H9 (cell line): ENCODE results near the gene DMAP1. TPM values are rescaled to one million over a fixed set of nuclear protein-coding genes. Genes with fewer than 3 reads are reported as not detected.

Experiments
- DNase-seq: peaks from one replicate; pipeline ENCODE4 v3.0.0-alpha.2; 2017
- H2AFZ ChIP-seq: one replicate; pipeline ENCODE4 v1.6.1; 2013; ENCODE audit warnings: mild to moderate bottlenecking, low read length, control low read depth, moderate library complexity
- H2AK5ac ChIP-seq: 2 replicates; pipeline ENCODE4 v1.6.1; 2013; ENCODE audit warnings: low read length, control low read depth, mixed read lengths; ENCODE audit not compliant: insufficient read length
- H2BK120ac ChIP-seq: one replicate; pipeline ENCODE4 v1.6.1; 2013; ENCODE audit warnings: low read depth, mild to moderate bottlenecking, low read length, control low read depth, inconsistent platforms; ENCODE audit not compliant: poor library complexity, severe bottlenecking
- H2BK12ac ChIP-seq: 2 replicates; pipeline ENCODE4 v1.6.1; 2013; ENCODE audit warnings: low read length, control low read depth, mixed read lengths, low read depth; ENCODE audit not compliant: insufficient read length
- H2BK15ac ChIP-seq: 2 replicates; pipeline ENCODE4 v1.6.1; 2013; ENCODE audit warnings: low read depth, low read length, control low read depth
- H2BK20ac ChIP-seq: one replicate; pipeline ENCODE4 v1.6.1; 2013; ENCODE audit warnings: low read depth, mild to moderate bottlenecking, low read length, control low read depth, inconsistent platforms; ENCODE audit not compliant: poor library complexity, severe bottlenecking
- H2BK5ac ChIP-seq: 2 replicates; pipeline ENCODE4 v1.6.1; 2013; ENCODE audit warnings: low read length, control low read depth, mixed read lengths; ENCODE audit not compliant: insufficient read length
- H3K14ac ChIP-seq: 2 replicates; pipeline ENCODE4 v1.6.1; 2013; ENCODE audit warnings: low read length, control low read depth; ENCODE audit not compliant: insufficient read depth
- H3K18ac ChIP-seq: 2 replicates; pipeline ENCODE4 v1.6.1; 2013; ENCODE audit warnings: low read depth, mild to moderate bottlenecking, mixed read lengths, low read length, control low read depth; ENCODE audit not compliant: insufficient read length
- H3K23ac ChIP-seq: 2 replicates; pipeline ENCODE4 v1.6.1; 2013; ENCODE audit warnings: low read length, control low read depth, mixed read lengths, low read depth; ENCODE audit not compliant: insufficient read length
- H3K23me2 ChIP-seq: 2 replicates; pipeline ENCODE4 v1.6.1; 2013; ENCODE audit warnings: low read depth, mild to moderate bottlenecking, mixed read lengths, low read length, control low read depth; ENCODE audit not compliant: insufficient read length, poor library complexity, severe bottlenecking
- H3K27ac ChIP-seq: 2 replicates; pipeline ENCODE4 v1.5.1; 2013; ENCODE audit warnings: low read length, control low read depth, mixed read lengths, low read depth; ENCODE audit not compliant: insufficient read length
- H3K27me3 ChIP-seq: 2 replicates; pipeline ENCODE4 v1.6.1; 2013; ENCODE audit warnings: low read length, control low read depth, inconsistent platforms; ENCODE audit not compliant: insufficient read depth
- H3K4ac ChIP-seq: 2 replicates; pipeline ENCODE4 v1.6.1; 2013; ENCODE audit warnings: low read depth, mild to moderate bottlenecking, control low read depth, inconsistent platforms, low read length, moderate library complexity
- H3K4me1 ChIP-seq: 2 replicates; pipeline ENCODE4 v1.6.1; 2013; ENCODE audit warnings: low read length, control low read depth, inconsistent platforms; ENCODE audit not compliant: insufficient read depth
- H3K4me2 ChIP-seq: 2 replicates; pipeline ENCODE4 v1.6.1; 2013; ENCODE audit warnings: low read length, control low read depth, mixed read lengths; ENCODE audit not compliant: insufficient read length, insufficient read depth
- H3K56ac ChIP-seq: 2 replicates; pipeline ENCODE4 v1.6.1; 2013; ENCODE audit warnings: low read depth, mild to moderate bottlenecking, mixed read lengths, low read length, control low read depth; ENCODE audit not compliant: insufficient read length
- H3K79me1 ChIP-seq: 2 replicates; pipeline ENCODE4 v1.6.1; 2013; ENCODE audit warnings: low read depth, mild to moderate bottlenecking, moderate library complexity, low read length, control low read depth, inconsistent platforms; ENCODE audit not compliant: insufficient read depth, poor library complexity, severe bottlenecking
- H3K79me2 ChIP-seq: 2 replicates; pipeline ENCODE4 v1.6.1; 2013; ENCODE audit warnings: low read length, control low read depth, inconsistent platforms; ENCODE audit not compliant: insufficient read depth
- H3K9ac ChIP-seq: 2 replicates; pipeline ENCODE4 v1.6.1; 2013; ENCODE audit warnings: low read length, control low read depth, mixed read lengths; ENCODE audit not compliant: insufficient read length; ENCODE audit errors: extremely low read depth
- H3K9me3 ChIP-seq: one replicate; pipeline ENCODE4 v1.6.1; 2013; ENCODE audit warnings: low read depth, low read length, inconsistent platforms; ENCODE audit not compliant: control insufficient read depth
- H3T11ph ChIP-seq: one replicate; pipeline ENCODE4 v1.6.1; 2013; ENCODE audit warnings: mild to moderate bottlenecking, low read length, control low read depth, inconsistent platforms
- H4K20me1 ChIP-seq: one replicate; pipeline ENCODE4 v1.6.1; 2013; ENCODE audit not compliant: control insufficient read depth, insufficient read length, insufficient read depth
- H4K5ac ChIP-seq: 2 replicates; pipeline ENCODE4 v1.6.1; 2013; ENCODE audit warnings: low read depth, mild to moderate bottlenecking, mixed read lengths, low read length, control low read depth; ENCODE audit not compliant: insufficient read length
- H4K8ac ChIP-seq: replicated peaks from 2 replicates; pipeline ENCODE4 v1.6.1; 2013; ENCODE audit warnings: low read length, control low read depth, mixed read lengths, low read depth; ENCODE audit not compliant: insufficient read length
- H4K91ac ChIP-seq: 2 replicates; pipeline ENCODE4 v1.6.1; 2013; ENCODE audit warnings: low read depth, mild to moderate bottlenecking, moderate library complexity, mixed read lengths, low read length, control low read depth; ENCODE audit not compliant: insufficient read length
- H3K27ac Mint-ChIP-seq, 3 experiments: 2 replicates in 2 of 3; 3 replicates in 1 of 3; pipeline ENCODE4 v1.8.0; 2020 to 2021; ENCODE audit warnings: mixed read lengths in 3 of 3, mild to moderate bottlenecking in 1 of 3, moderate library complexity in 1 of 3
- H3K27me3 Mint-ChIP-seq: 2 replicates; pipeline ENCODE4 v1.8.0; 2021; ENCODE audit warnings: low read depth, mild to moderate bottlenecking, moderate library complexity, mixed read lengths
- H3K36me3 Mint-ChIP-seq, 3 experiments: 2 replicates in 2 of 3; 3 replicates in 1 of 3; pipeline ENCODE4 v1.8.0; 2020 to 2021; ENCODE audit warnings: low read depth in 3 of 3, mixed read lengths in 3 of 3; ENCODE audit not compliant: insufficient read depth in 1 of 3
- H3K4me1 Mint-ChIP-seq, 2 experiments: 2 replicates each; pipeline ENCODE4 v1.8.0; 2020; ENCODE audit warnings: mixed read lengths in 2 of 2
- H3K4me3 Mint-ChIP-seq, 2 experiments: 2 replicates in 1 of 2; 3 replicates in 1 of 2; pipeline ENCODE4 v1.8.0; 2020 to 2021; ENCODE audit warnings: mild to moderate bottlenecking in 2 of 2, mixed read lengths in 2 of 2, moderate library complexity in 1 of 2
- H3K9me3 Mint-ChIP-seq, 2 experiments: 2 replicates in 1 of 2; 3 replicates in 1 of 2; pipeline ENCODE4 v1.8.0; 2020; ENCODE audit warnings: mild to moderate bottlenecking in 2 of 2, mixed read lengths in 2 of 2, moderate library complexity in 1 of 2
- CTCF ChIP-seq: fragments of 200-600 bp; sonication (generic); conservative IDR thresholded peaks from 3 replicates; pipeline ENCODE4 v1.8.0; 2021; ENCODE audit warnings: antibody characterized with exemption, mild to moderate bottlenecking
- WGBS: extraction: QIAGEN DNeasy Blood & Tissue Kit; methylation state at CpG from one replicate; pipeline ENCODE4 v1.1.7; 2013; ENCODE audit warnings: missing lambda C conversion rate, low lambda C conversion rate, mixed read lengths; ENCODE audit not compliant: insufficient read length; ENCODE audit errors: extremely low coverage; 5-methylcytosine and 5-hydroxymethylcytosine counted together
- long read RNA-seq: library from polyadenylated mRNA; unstranded; transcript quantifications from one replicate; pipeline ENCODE4 v2.0.0, GENCODE V29; 2020
- total RNA-seq: library from RNA; stranded (reverse); gene quantifications from 2 replicates; pipeline ENCODE4 v1.2.1, GENCODE V29; 2021

DMAP1 gene
- 54.7 and 55.3 TPM in 2 replicates for total RNA-seq
- long read RNA-seq, full-length matches to known transcripts = 325 of 459 reads
- long read RNA-seq, partial matches to known transcripts = 9 of 459 reads
- long read RNA-seq, other reads (novel, unspliced or antisense) = 125 of 459 reads

GRCh38 chr1:44213222-44214112 is at the start of gene DMAP1:
DMAP1 (plus strand) TSS chr1:44213471; CDS start chr1:44213754, 283 bp downstream.
- Histone ChIP-seq H3K79me1 (no peaks in the 10 kb centered on the region), H4K20me1 (no peaks in the 10 kb centered on the region), H3K9me3 (no peaks in the 10 kb centered on the region), H2BK120ac (no peak within 1 kb of the TSS), H3K4me1 (no peaks in the 10 kb centered on the region), H3K9ac (peak within 1 kb of the TSS; percentile 18), H2AK5ac (no peak within 1 kb of the TSS), H3K23ac (no peak within 1 kb of the TSS), H2BK15ac (no peak within 1 kb of the TSS), H2BK5ac (no peak within 1 kb of the TSS), H3K27ac (no peak within 1 kb of the TSS), H3K27me3 (no peaks in the 10 kb centered on the region), H3K18ac (peak within 1 kb of the TSS; percentile 29), H4K8ac (no peak within 1 kb of the TSS), H2AFZ (no peak within 1 kb of the TSS), H4K91ac (no peak within 1 kb of the TSS), H3T11ph (no peak within 1 kb of the TSS), H2BK20ac (no peak within 1 kb of the TSS), H3K14ac (peak within 1 kb of the TSS; percentile 80), H2BK12ac (no peak within 1 kb of the TSS), H3K4me2 (peak within 1 kb of the TSS; percentile 94), H4K5ac (no peak within 1 kb of the TSS), H3K23me2 (peaks cover 3% of the 10 kb centered on the region), H3K79me2 (no peaks in the 10 kb centered on the region), H3K56ac (no peak within 1 kb of the TSS), H3K4ac (no peak within 1 kb of the TSS)
- peak within 1 kb of the TSS in 2 of 3 experiments; percentile 85 to 95; a peak in 6 of 7 replicates for H3K27ac Mint-ChIP-seq
- peak within 1 kb of the TSS; percentile 95 to 96 for H3K4me3 Mint-ChIP-seq
- peaks cover 6 to 36% (median 28%) of the 10 kb centered on the region in 3 experiments for H3K36me3 Mint-ChIP-seq
- TF ChIP-seq CTCF = no peak
- peaks cover 10 to 15% of the 10 kb centered on the region in 2 experiments for H3K4me1 Mint-ChIP-seq
- peak; percentile 89 for DNase-seq
- H3K27me3 Mint-ChIP-seq = peaks cover 8% of the 10 kb centered on the region
- H3K9me3 Mint-ChIP-seq = no peaks in the 10 kb centered on the region
- WGBS = no CpG with 5 or more reads among the region's 44 CpGs
